Measurements from ENCODE around the gene OR7G2. TPM values are rescaled to one million over a fixed set of nuclear protein-coding genes. Genes with fewer than 3 reads are reported as not detected.

The OR7G2 gene
- polyA plus RNA-seq, 3 donors: 0.09 TPM; not detected in 2

Other genes starting within 250 kb of the OR7G2 start
- under 1 TPM; 0.02 to 0.62 (median 0.04) TPM for gene MUC16, start 97.1 kb downstream of the OR7G2 start, polyA plus RNA-seq (ENCODE audit: insufficient read length in 3 of 3)
- under 1 TPM; 0.07 to 0.21 (median 0.09) TPM for gene OR1M1, start 20.4 kb downstream of the OR7G2 start, polyA plus RNA-seq (ENCODE audit: insufficient read length in 3 of 3)
- gene OR7G1, start 8.3 kb upstream of the OR7G2 start, polyA plus RNA-seq (ENCODE audit: insufficient read length in 3 of 3): not detected
- not detected for gene OR7G3, start 19.5 kb upstream of the OR7G2 start, polyA plus RNA-seq (ENCODE audit: insufficient read length in 3 of 3)
- 10 to 100 TPM; 36.1 to 37.7 (median 36.9) TPM for gene ZNF317, start 32.9 kb upstream of the OR7G2 start, polyA plus RNA-seq (ENCODE audit: insufficient read length in 3 of 3)
- gene OR7D2, start 71.5 kb upstream of the OR7G2 start, polyA plus RNA-seq (ENCODE audit: insufficient read length in 3 of 3): under 1 TPM; 0.14 to 0.16 (median 0.14) TPM
- under 1 TPM; 0.04 to 0.08 (median 0.05) TPM for gene OR7D4, start 112.1 kb upstream of the OR7G2 start, polyA plus RNA-seq (ENCODE audit: insufficient read length in 3 of 3)
- gene OR7E24, start 143.5 kb upstream of the OR7G2 start, polyA plus RNA-seq (ENCODE audit: insufficient read length in 3 of 3): not detected
- 1 to 10 TPM; 6.7 to 7.4 (median 7.1) TPM for gene ZNF699, start 202.4 kb upstream of the OR7G2 start, polyA plus RNA-seq (ENCODE audit: insufficient read length in 3 of 3)
- gene ZNF559, start 216.7 kb upstream of the OR7G2 start, polyA plus RNA-seq (ENCODE audit: insufficient read length in 3 of 3): 10 to 100 TPM; 56.7 to 72.3 (median 65.9) TPM